Brain microvascular endothelial cell (primary cell): Measurements from ENCODE around the gene BNIPL.

Source experiments
- DNase-seq: peaks from one replicate; pipeline ENCODE4 v3.0.0-alpha.2; 2020
- H3K27ac ChIP-seq: fragments of 250-450 bp; sonication (Bioruptor Pico); 2 replicates; pipeline ENCODE4 v1.5.1; 2020; ENCODE audit warnings: mild to moderate bottlenecking, moderate library complexity
- H3K27me3 ChIP-seq: fragments of 250-450 bp; sonication (Bioruptor Pico); replicated peaks from 2 replicates; pipeline ENCODE4 v1.5.1; 2020; ENCODE audit warnings: mild to moderate bottlenecking
- H3K36me3 ChIP-seq: fragments of 250-450 bp; sonication (Bioruptor Pico); replicated peaks from 2 replicates; pipeline ENCODE4 v1.5.1; 2020; ENCODE audit warnings: mild to moderate bottlenecking
- H3K4me3 ChIP-seq: 2 replicates; pipeline ENCODE4 v1.5.1; 2011; ENCODE audit warnings: low read depth, mild to moderate bottlenecking, control low read depth, low read length, moderate library complexity
- in situ Hi-C: cut with HindIII; loops from 2 replicates; pipeline ENCODE4 v1.10.0; 2017; ENCODE audit warnings: low sequenced_read_pairs, low pct_ligation_motif_present
- TF ChIP-seq, protein P1 (sequence below): IDR thresholded peaks from 2 replicates; pipeline ENCODE4 v1.5.1; 2011; ENCODE audit warnings: low read depth, mild to moderate bottlenecking, moderate library complexity, low read length, control low read depth, inconsistent platforms; ENCODE audit errors: missing control alignments

BNIPL gene

DNA sequence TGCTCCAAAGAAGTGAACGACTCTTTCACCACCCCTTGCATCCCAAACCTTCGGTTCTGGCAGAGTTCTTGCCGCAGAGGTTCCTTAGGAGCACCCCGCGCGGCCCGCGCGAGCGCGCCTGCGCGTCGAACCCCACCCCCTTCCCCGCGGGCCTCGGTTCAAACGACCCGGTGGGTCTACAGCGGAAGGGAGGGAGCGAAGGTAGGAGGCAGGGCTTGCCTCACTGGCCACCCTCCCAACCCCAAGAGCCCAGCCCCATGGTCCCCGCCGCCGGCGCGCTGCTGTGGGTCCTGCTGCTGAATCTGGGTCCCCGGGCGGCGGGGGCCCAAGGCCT lies 11.2 kb downstream of the BNIPL start, which contains the start of gene C1orf56:
Gene C1orf56 (plus strand): TSS at position 161 of the 334 bp plus-strand sequence. CDS start 97 bp downstream, at position 258.
- Histone ChIP-seq H3K27me3 (no peaks in the 10 kb centered on the region), H3K4me3 (peak within 1 kb of the TSS; percentile 72), H3K27ac (peak within 1 kb of the TSS; percentile 46), H3K36me3 (peaks cover 19% of the 10 kb centered on the region)
- TF ChIP-seq, protein P1, sequence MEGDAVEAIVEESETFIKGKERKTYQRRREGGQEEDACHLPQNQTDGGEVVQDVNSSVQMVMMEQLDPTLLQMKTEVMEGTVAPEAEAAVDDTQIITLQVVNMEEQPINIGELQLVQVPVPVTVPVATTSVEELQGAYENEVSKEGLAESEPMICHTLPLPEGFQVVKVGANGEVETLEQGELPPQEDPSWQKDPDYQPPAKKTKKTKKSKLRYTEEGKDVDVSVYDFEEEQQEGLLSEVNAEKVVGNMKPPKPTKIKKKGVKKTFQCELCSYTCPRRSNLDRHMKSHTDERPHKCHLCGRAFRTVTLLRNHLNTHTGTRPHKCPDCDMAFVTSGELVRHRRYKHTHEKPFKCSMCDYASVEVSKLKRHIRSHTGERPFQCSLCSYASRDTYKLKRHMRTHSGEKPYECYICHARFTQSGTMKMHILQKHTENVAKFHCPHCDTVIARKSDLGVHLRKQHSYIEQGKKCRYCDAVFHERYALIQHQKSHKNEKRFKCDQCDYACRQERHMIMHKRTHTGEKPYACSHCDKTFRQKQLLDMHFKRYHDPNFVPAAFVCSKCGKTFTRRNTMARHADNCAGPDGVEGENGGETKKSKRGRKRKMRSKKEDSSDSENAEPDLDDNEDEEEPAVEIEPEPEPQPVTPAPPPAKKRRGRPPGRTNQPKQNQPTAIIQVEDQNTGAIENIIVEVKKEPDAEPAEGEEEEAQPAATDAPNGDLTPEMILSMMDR = no peak
- DNase-seq = no peak
- in situ Hi-C loops = no loop called here

DNA sequence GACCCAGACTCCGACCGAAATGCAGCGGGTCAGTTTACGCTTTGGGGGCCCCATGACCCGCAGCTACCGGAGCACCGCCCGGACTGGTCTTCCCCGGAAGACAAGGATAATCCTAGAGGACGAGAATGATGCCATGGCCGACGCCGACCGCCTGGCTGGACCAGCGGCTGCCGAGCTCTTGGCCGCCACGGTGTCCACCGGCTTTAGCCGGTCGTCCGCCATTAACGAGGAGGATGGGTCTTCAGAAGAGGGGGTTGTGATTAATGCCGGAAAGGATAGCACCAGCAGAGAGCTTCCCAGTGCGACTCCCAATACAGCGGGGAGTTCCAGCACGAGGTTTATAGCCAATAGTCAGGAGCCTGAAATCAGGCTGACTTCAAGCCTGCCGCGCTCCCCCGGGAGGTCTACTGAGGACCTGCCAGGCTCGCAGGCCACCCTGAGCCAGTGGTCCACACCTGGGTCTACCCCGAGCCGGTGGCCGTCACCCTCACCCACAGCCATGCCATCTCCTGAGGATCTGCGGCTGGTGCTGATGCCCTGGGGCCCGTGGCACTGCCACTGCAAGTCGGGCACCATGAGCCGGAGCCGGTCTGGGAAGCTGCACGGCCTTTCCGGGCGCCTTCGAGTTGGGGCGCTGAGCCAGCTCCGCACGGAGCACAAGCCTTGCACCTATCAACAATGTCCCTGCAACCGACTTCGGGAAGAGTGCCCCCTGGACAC lies 11.7 kb downstream of the BNIPL start:
- no peaks in the 10 kb centered on the region for H3K27me3 ChIP-seq
- in situ Hi-C loops = no loop called here
- H3K36me3 ChIP-seq = peaks cover 24% of the 10 kb centered on the region
- TF ChIP-seq, protein P1 = peak; percentile 75
- H3K4me3 ChIP-seq = peak overlapping the region; percentile 72
- DNase-seq = peak; percentile 70
- peak overlapping the region; percentile 46 for H3K27ac ChIP-seq

DNA sequence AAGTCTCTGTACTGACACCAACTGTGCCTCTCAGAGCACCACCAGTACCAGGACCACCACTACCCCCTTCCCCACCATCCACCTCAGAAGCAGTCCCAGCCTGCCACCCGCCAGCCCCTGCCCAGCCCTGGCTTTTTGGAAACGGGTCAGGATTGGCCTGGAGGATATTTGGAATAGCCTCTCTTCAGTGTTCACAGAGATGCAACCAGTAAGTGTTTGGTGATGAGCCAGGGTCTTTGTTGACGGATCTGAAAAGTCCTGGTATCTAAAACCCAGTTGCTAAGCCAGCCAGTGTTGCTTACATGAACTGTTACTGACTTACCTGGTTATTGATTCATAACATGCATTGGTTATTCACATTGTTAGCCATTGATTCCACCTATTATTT lies 12.3 kb downstream of the BNIPL start:
- TF ChIP-seq, protein P1 = no peak
- Histone ChIP-seq H3K27me3 (no peaks in the 10 kb centered on the region), H3K36me3 (peaks cover 30% of the 10 kb centered on the region), H3K4me3 (peak overlapping the region; percentile 72), H3K27ac (no peak overlapping the region)
- in situ Hi-C loops = no loop called here
- no peak for DNase-seq

GRCh38 chr1:151049458-151049857 lies 13.1 kb downstream of the BNIPL start:
- Histone ChIP-seq H3K27ac (no peak overlapping the region), H3K27me3 (no peaks in the 10 kb centered on the region), H3K36me3 (peaks cover 38% of the 10 kb centered on the region), H3K4me3 (no peak overlapping the region)
- no peak for DNase-seq
- TF ChIP-seq, protein P1 = no peak
- in situ Hi-C loops = no loop called here

- TF ChIP-seq, protein P1 = no peak
- DNase-seq = no peak
- in situ Hi-C loops = no loop called here
- Histone ChIP-seq H3K27me3 (no peaks in the 10 kb centered on the region), H3K36me3 (peaks cover 45% of the 10 kb centered on the region), H3K27ac (no peak overlapping the region), H3K4me3 (no peak overlapping the region)
These were observed 13.8 kb downstream of the BNIPL start for GRCh38 chr1:151050051-151050688.
